Astrocyte (in vitro differentiated cells and primary cell): ENCODE results near the gene OSBPL2. TPM values are rescaled to one million over a fixed set of nuclear protein-coding genes. Genes with fewer than 3 reads are reported as not detected.

Experiments used
- DNase-seq: peaks from one replicate; pipeline ENCODE4 v3.0.0-alpha.2; 2010; ENCODE audit warnings: low read depth
- FAIRE-seq: peaks from 2 replicates; lab custom pipeline; 2011; peaks lifted over from hg19 to GRCh38; lab: Jason Lieb, UNC
- H2AFZ ChIP-seq: 2 replicates; pipeline ENCODE4 v1.6.0; 2012; ENCODE audit warnings: low read depth, low read length, inconsistent platforms
- H3K27ac ChIP-seq: 2 replicates; pipeline ENCODE4 v1.5.1; 2011; ENCODE audit warnings: low read depth, low read length, inconsistent platforms
- H3K27me3 ChIP-seq: 2 replicates; pipeline ENCODE4 v1.6.0; 2011; ENCODE audit warnings: low read length, inconsistent platforms; ENCODE audit not compliant: insufficient read depth
- H3K36me3 ChIP-seq: 2 replicates; pipeline ENCODE4 v1.5.1; 2011; ENCODE audit warnings: low read length, inconsistent platforms; ENCODE audit not compliant: insufficient read depth
- H3K4me1 ChIP-seq: 2 replicates; pipeline ENCODE4 v1.5.1; 2011; ENCODE audit warnings: low read length, inconsistent platforms; ENCODE audit not compliant: insufficient read depth
- H3K4me2 ChIP-seq: 2 replicates; pipeline ENCODE4 v1.6.0; 2012; ENCODE audit warnings: low read length, inconsistent platforms
- H3K4me3 ChIP-seq: 2 replicates; pipeline ENCODE4 v1.5.1; 2011; ENCODE audit warnings: low read depth, mild to moderate bottlenecking, low read length, inconsistent platforms; ENCODE audit not compliant: insufficient read depth
- H3K79me2 ChIP-seq: 2 replicates; pipeline ENCODE4 v1.6.0; 2012; ENCODE audit warnings: mild to moderate bottlenecking, low read length, inconsistent platforms; ENCODE audit not compliant: insufficient read depth
- H3K9ac ChIP-seq: 2 replicates; pipeline ENCODE4 v1.6.0; 2012; ENCODE audit warnings: mild to moderate bottlenecking, low read length, inconsistent platforms
- H3K9me3 ChIP-seq: 2 replicates; pipeline ENCODE4 v1.5.1; 2012; ENCODE audit warnings: low read depth, mild to moderate bottlenecking, low read length, inconsistent platforms; ENCODE audit not compliant: insufficient read depth
- H4K20me1 ChIP-seq: 2 replicates; pipeline ENCODE4 v1.6.0; 2012; ENCODE audit warnings: low read length, inconsistent platforms; ENCODE audit not compliant: insufficient read depth
- H3K27ac Mint-ChIP-seq: one replicate; pipeline ENCODE4 v1.8.0; 2021; ENCODE audit warnings: mild to moderate bottlenecking, mixed read lengths; ENCODE audit not compliant: unreplicated experiment
- H3K27me3 Mint-ChIP-seq: one replicate; pipeline ENCODE4 v1.8.0; 2021; ENCODE audit warnings: low read depth, mixed read lengths; ENCODE audit not compliant: unreplicated experiment
- H3K36me3 Mint-ChIP-seq: one replicate; pipeline ENCODE4 v1.8.0; 2021; ENCODE audit warnings: low read depth, mixed read lengths; ENCODE audit not compliant: unreplicated experiment
- H3K4me1 Mint-ChIP-seq: one replicate; pipeline ENCODE4 v1.8.0; 2021; ENCODE audit warnings: low read depth, mixed read lengths; ENCODE audit not compliant: unreplicated experiment
- H3K4me3 Mint-ChIP-seq: one replicate; pipeline ENCODE4 v1.8.0; 2021; ENCODE audit warnings: mild to moderate bottlenecking, moderate library complexity, mixed read lengths; ENCODE audit not compliant: unreplicated experiment
- H3K9me3 Mint-ChIP-seq: one replicate; pipeline ENCODE4 v1.8.0; 2021; ENCODE audit warnings: mild to moderate bottlenecking, mixed read lengths; ENCODE audit not compliant: unreplicated experiment
- EZH2 ChIP-seq: IDR thresholded peaks from 2 replicates; pipeline ENCODE4 v1.6.1; 2012; ENCODE audit warnings: mild to moderate bottlenecking, low read length, inconsistent platforms; ENCODE audit not compliant: insufficient read depth
- total RNA-seq: library from RNA; stranded (reverse); gene quantifications from 2 replicates; pipeline ENCODE4 v1.2.1, GENCODE V29; 2021
- TF ChIP-seq, protein P1 (sequence below): IDR thresholded peaks from 2 replicates; pipeline ENCODE4 v1.5.1; 2011; ENCODE audit warnings: low read depth, mild to moderate bottlenecking, inconsistent platforms, low read length, moderate library complexity; ENCODE audit not compliant: insufficient read depth

Gene OSBPL2
- total RNA-seq, 1 donor from 2014 or later: 60.3 TPM

DNA sequence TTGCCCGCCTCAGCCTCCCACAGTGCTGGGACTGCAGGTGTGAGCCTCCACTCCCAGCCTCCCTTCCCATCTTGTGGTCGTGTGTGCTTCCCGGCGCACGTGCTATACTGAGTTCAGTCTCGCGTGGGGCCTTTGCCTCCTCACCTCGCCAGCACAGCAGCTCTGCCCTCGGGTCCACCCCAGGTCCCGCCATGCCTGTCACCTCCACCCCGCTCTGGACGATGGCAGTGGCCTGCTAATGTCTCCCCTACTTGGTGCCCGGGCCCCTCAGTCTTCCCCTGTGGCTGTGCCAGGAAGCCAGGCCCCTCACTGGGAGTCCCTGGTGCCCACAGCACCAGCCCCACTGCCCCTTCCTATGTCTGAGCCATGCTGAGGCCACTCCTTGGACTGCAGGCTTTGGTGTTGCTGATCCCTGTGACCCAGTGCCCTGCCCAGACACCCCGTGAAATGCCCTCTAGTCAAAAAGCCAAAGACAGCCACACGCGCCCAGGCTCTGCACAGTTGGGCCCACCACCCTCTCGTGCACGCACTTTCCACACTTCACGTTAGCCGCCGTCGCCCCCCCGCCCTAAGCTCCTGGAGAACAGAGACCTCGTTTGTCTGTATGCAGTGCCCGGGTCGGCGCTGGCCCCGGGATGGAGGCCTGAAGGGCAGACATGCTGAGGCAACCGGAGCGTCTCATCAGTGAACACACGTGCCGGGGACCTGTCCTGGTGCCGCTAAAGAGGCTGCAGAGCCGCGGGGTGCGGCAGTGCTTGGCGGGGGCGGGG lies 32.5 kb upstream of the OSBPL2 start:
- Mint-ChIP-seq H3K27me3 (peaks cover 2% of the 10 kb centered on the region), H3K9me3 (no peaks in the 10 kb centered on the region), H3K27ac (no peak overlapping the region), H3K4me1 (no peaks in the 10 kb centered on the region), H3K4me3 (no peak overlapping the region), H3K36me3 (peaks cover 12% of the 10 kb centered on the region)
- Histone ChIP-seq H3K27me3 (peaks cover 2% of the 10 kb centered on the region), H3K79me2 (no peaks in the 10 kb centered on the region), H3K4me1 (peaks cover 8% of the 10 kb centered on the region), H3K36me3 (no peaks in the 10 kb centered on the region), H4K20me1 (peaks cover 15% of the 10 kb centered on the region), H3K4me3 (no peak overlapping the region), H3K27ac (no peak overlapping the region), H3K9me3 (no peaks in the 10 kb centered on the region), H2AFZ (no peak overlapping the region), H3K9ac (no peak overlapping the region), H3K4me2 (no peak overlapping the region)
- DNase-seq: no peak
- FAIRE-seq: no peak
- TF ChIP-seq, protein P1, sequence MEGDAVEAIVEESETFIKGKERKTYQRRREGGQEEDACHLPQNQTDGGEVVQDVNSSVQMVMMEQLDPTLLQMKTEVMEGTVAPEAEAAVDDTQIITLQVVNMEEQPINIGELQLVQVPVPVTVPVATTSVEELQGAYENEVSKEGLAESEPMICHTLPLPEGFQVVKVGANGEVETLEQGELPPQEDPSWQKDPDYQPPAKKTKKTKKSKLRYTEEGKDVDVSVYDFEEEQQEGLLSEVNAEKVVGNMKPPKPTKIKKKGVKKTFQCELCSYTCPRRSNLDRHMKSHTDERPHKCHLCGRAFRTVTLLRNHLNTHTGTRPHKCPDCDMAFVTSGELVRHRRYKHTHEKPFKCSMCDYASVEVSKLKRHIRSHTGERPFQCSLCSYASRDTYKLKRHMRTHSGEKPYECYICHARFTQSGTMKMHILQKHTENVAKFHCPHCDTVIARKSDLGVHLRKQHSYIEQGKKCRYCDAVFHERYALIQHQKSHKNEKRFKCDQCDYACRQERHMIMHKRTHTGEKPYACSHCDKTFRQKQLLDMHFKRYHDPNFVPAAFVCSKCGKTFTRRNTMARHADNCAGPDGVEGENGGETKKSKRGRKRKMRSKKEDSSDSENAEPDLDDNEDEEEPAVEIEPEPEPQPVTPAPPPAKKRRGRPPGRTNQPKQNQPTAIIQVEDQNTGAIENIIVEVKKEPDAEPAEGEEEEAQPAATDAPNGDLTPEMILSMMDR: no peak
- no peak for TF ChIP-seq EZH2

DNA sequence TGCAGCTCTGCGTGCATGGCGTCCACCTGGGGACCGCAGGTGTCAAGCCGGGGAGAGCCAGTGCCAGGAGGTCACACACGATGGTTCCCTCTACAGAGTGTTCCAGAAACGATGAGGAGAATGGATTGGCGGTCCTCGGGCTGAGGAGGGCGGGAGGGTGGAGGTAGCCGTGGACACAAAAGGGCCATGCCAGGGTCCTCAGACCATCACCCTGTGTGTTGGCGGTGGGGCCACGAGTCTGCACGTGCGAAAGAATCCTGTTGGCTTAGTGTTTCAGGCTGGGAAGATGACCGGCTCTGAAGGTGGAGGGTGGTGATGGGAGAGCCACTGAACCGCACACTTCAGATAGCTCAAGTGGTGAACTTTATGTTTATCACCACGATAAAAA lies 31.9 kb upstream of the OSBPL2 start:
- H3K27me3 Mint-ChIP-seq: peaks cover 5% of the 10 kb centered on the region
- Histone ChIP-seq H3K4me2 (no peak overlapping the region), H4K20me1 (peaks cover 15% of the 10 kb centered on the region), H3K36me3 (no peaks in the 10 kb centered on the region), H3K4me1 (peaks cover 8% of the 10 kb centered on the region), H3K27me3 (peaks cover 2% of the 10 kb centered on the region), H3K9me3 (no peaks in the 10 kb centered on the region), H2AFZ (no peak overlapping the region), H3K9ac (no peak overlapping the region), H3K4me3 (no peak overlapping the region), H3K27ac (no peak overlapping the region), H3K79me2 (no peaks in the 10 kb centered on the region)
- no peaks in the 10 kb centered on the region for H3K4me1 Mint-ChIP-seq
- peaks cover 10% of the 10 kb centered on the region for H3K36me3 Mint-ChIP-seq
- no peaks in the 10 kb centered on the region for H3K9me3 Mint-ChIP-seq
- DNase-seq (no peak), FAIRE-seq (no peak)
- TF ChIP-seq EZH2: no peak
- TF ChIP-seq, protein P1: no peak
- H3K4me3 Mint-ChIP-seq: no peak overlapping the region
- H3K27ac Mint-ChIP-seq: no peak overlapping the region

DNA sequence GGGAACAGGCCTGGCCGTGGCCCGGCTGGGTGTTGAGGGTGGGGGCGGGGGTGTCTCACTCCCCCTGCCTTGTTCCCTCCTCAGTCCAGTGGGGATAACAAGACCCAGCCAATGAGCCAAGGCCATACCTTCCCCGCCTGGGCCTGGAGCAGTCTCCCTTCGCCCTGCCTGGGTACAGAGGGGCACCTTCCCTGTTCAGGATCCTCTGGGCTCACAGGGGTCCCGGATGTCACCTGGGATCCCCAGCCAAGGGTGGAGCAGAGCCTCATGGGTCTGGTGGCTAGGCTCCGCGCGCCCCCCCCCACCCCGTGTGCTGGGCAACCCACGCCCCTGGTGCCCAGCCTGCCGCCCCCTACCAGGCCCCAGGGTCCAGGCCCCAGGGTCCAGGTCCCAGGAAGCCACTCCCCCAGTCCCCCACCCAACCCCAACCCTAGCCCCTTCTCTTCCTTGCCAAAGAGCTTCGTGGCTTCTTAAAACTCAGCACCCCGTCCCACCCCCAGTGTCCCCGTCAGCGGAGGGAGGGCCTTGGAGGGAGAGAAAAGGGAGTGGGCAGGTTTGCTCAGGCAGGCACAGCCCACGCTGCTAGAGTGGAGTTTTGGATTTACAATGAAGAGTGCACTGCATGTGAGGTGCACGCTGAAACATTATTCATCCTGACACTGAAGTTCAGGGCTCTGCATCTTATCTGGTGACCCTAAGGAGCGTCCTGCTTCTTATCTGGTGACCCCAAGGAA lies 30.1 kb upstream of the OSBPL2 start:
- no peak overlapping the region for H3K4me2 ChIP-seq
- peaks cover 9% of the 10 kb centered on the region for H4K20me1 ChIP-seq
- peaks cover 8% of the 10 kb centered on the region for H3K27me3 Mint-ChIP-seq
- H3K9me3 Mint-ChIP-seq: no peaks in the 10 kb centered on the region
- TF ChIP-seq, protein P1: no peak
- no peak for TF ChIP-seq EZH2
- H3K36me3 ChIP-seq: no peaks in the 10 kb centered on the region
- H3K27ac ChIP-seq: no peak overlapping the region
- H3K79me2 ChIP-seq: no peaks in the 10 kb centered on the region
- H3K9me3 ChIP-seq: no peaks in the 10 kb centered on the region
- no peak overlapping the region for H3K4me3 ChIP-seq
- no peaks in the 10 kb centered on the region for H3K4me1 Mint-ChIP-seq
- H3K4me1 ChIP-seq: peaks cover 1% of the 10 kb centered on the region
- peaks cover 2% of the 10 kb centered on the region for H3K27me3 ChIP-seq
- no peak overlapping the region for H3K9ac ChIP-seq
- no peak overlapping the region for H3K27ac Mint-ChIP-seq
- FAIRE-seq (no peak), DNase-seq (no peak)
- H3K36me3 Mint-ChIP-seq: peaks cover 8% of the 10 kb centered on the region
- H3K4me3 Mint-ChIP-seq: no peak overlapping the region
- H2AFZ ChIP-seq: no peak overlapping the region
